ENCODE data around the gene RAB40C.

GRCh38 chr16:591892-592517 lies 2.1 kb downstream of the RAB40C start:
- TF ChIP-seq, protein P1, sequence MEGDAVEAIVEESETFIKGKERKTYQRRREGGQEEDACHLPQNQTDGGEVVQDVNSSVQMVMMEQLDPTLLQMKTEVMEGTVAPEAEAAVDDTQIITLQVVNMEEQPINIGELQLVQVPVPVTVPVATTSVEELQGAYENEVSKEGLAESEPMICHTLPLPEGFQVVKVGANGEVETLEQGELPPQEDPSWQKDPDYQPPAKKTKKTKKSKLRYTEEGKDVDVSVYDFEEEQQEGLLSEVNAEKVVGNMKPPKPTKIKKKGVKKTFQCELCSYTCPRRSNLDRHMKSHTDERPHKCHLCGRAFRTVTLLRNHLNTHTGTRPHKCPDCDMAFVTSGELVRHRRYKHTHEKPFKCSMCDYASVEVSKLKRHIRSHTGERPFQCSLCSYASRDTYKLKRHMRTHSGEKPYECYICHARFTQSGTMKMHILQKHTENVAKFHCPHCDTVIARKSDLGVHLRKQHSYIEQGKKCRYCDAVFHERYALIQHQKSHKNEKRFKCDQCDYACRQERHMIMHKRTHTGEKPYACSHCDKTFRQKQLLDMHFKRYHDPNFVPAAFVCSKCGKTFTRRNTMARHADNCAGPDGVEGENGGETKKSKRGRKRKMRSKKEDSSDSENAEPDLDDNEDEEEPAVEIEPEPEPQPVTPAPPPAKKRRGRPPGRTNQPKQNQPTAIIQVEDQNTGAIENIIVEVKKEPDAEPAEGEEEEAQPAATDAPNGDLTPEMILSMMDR (IDR thresholded peaks at IDR 0.05), result no peak
- no peak for TF ChIP-seq EZH2 (IDR thresholded peaks at IDR 0.05; ENCODE audit: borderline replicate concordance, insufficient read depth, low read depth, low read length, poor library complexity, severe bottlenecking)

Data from B cell (primary cell).